Measurements from ENCODE around the gene DBT. TPM values are rescaled to one million over a fixed set of nuclear protein-coding genes. Genes with fewer than 3 reads are reported as not detected.
A peak's percentile ranks its signal among the peaks of the same experiment; 100 is the strongest.

Gene DBT
- total and polyA plus RNA-seq, 2 of the 13 experiments (the other 11 are each of a cell fraction or from before 2014, with no cell fraction given): 3.3 to 10.2 TPM

DNA sequence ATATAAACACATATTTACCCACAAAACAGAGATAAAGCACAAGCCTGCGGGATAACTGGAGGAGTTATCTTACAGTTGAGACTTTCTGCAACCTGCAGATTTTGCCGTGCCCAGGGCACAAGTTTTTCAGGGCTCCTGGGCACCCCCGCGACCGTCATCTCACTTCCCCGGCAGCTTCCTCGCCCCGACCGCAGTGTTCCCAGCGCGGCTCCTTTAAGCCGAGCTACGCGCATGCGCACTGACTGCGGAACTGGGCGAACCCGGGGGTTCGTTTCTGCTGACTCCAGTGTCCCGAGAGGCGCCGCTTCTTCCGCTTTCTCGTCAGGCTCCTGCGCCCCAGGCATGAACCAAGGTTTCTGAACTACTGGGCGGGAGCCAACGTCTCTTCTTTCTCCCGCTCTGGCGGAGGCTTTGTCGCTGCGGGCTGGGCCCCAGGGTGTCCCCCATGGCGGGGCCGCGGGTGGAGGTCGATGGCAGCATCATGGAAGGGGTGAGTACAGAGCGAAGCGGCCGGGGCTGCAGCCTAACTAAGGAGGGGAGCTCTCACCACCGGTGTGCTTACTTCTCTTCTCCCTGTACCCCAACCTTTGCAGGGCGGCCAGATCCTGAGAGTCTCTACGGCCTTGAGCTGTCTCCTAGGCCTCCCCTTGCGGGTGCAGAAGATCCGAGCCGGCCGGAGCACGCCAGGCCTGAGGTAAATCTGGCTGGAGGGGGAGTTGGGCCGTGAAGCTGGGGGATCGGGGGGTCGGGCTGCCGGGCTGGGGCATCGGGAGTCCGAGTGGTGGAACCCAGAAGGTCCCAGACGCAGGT, 16.5 kb upstream of the DBT start, which contains the start of gene RTCA (continued):
- TF ChIP-seq, protein P1, sequence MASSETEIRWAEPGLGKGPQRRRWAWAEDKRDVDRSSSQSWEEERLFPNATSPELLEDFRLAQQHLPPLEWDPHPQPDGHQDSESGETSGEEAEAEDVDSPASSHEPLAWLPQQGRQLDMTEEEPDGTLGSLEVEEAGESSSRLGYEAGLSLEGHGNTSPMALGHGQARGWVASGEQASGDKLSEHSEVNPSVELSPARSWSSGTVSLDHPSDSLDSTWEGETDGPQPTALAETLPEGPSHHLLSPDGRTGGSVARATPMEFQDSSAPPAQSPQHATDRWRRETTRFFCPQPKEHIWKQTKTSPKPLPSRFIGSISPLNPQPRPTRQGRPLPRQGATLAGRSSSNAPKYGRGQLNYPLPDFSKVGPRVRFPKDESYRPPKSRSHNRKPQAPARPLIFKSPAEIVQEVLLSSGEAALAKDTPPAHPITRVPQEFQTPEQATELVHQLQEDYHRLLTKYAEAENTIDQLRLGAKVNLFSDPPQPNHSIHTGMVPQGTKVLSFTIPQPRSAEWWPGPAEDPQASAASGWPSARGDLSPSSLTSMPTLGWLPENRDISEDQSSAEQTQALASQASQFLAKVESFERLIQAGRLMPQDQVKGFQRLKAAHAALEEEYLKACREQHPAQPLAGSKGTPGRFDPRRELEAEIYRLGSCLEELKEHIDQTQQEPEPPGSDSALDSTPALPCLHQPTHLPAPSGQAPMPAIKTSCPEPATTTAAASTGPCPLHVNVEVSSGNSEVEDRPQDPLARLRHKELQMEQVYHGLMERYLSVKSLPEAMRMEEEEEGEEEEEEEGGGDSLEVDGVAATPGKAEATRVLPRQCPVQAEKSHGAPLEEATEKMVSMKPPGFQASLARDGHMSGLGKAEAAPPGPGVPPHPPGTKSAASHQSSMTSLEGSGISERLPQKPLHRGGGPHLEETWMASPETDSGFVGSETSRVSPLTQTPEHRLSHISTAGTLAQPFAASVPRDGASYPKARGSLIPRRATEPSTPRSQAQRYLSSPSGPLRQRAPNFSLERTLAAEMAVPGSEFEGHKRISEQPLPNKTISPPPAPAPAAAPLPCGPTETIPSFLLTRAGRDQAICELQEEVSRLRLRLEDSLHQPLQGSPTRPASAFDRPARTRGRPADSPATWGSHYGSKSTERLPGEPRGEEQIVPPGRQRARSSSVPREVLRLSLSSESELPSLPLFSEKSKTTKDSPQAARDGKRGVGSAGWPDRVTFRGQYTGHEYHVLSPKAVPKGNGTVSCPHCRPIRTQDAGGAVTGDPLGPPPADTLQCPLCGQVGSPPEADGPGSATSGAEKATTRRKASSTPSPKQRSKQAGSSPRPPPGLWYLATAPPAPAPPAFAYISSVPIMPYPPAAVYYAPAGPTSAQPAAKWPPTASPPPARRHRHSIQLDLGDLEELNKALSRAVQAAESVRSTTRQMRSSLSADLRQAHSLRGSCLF (CRISPR knock-in tag; IDR thresholded peaks at IDR 0.05; ENCODE audit: borderline replicate concordance): 0 out of 2 replicates have a peak, but pooled peaks have one; percentile 72
- TF ChIP-seq NFE2 (CRISPR knock-in tag; IDR thresholded peaks at IDR 0.05) (no peak), SMC3 (IDR thresholded peaks at IDR 0.05; ENCODE audit: low read length) (no peak), NRL (CRISPR knock-in tag; IDR thresholded peaks at IDR 0.05; ENCODE audit: borderline replicate concordance) (peak; percentile 82; the same call in 1 of the 2 replicates), GPN1 (CRISPR knock-in tag; IDR thresholded peaks at IDR 0.05; ENCODE audit: borderline replicate concordance) (no peak), PRMT3 (CRISPR knock-in tag; IDR thresholded peaks at IDR 0.05; ENCODE audit: borderline replicate concordance, low read depth) (no peak), ZNF761 (CRISPR knock-in tag; conservative IDR thresholded peaks at IDR 0.05) (no peak), RARA (CRISPR knock-in tag; IDR thresholded peaks at IDR 0.05) (0 out of 2 replicates have a peak, but pooled peaks have one; percentile 17), ZNF713 (CRISPR knock-in tag; IDR thresholded peaks at IDR 0.05) (no peak), TP53 (CRISPR knock-in tag; conservative IDR thresholded peaks at IDR 0.05) (no peak), ZSCAN12 (CRISPR knock-in tag; IDR thresholded peaks at IDR 0.05) (no peak), POGZ (CRISPR knock-in tag; IDR thresholded peaks at IDR 0.05) (peak; percentile 58; the same call in 1 of the 2 replicates), ZNF75D (CRISPR knock-in tag; IDR thresholded peaks at IDR 0.05; ENCODE audit: borderline replicate concordance) (no peak), TAF15 (IDR thresholded peaks at IDR 0.05; ENCODE audit: low read depth, low read length, poor library complexity, severe bottlenecking) (no peak), ZNF205 (CRISPR knock-in tag; IDR thresholded peaks at IDR 0.05) (no peak), BRD4 (CRISPR knock-in tag; IDR thresholded peaks at IDR 0.05) (peak; percentile 70; the same call in 1 of the 2 replicates)
- TF ChIP-seq, protein P2, sequence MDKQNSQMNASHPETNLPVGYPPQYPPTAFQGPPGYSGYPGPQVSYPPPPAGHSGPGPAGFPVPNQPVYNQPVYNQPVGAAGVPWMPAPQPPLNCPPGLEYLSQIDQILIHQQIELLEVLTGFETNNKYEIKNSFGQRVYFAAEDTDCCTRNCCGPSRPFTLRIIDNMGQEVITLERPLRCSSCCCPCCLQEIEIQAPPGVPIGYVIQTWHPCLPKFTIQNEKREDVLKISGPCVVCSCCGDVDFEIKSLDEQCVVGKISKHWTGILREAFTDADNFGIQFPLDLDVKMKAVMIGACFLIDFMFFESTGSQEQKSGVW (CRISPR knock-in tag; IDR thresholded peaks at IDR 0.05; ENCODE audit: borderline replicate concordance): no peak; the same call in 1 of the 2 replicates
- TF ChIP-seq, protein P3, sequence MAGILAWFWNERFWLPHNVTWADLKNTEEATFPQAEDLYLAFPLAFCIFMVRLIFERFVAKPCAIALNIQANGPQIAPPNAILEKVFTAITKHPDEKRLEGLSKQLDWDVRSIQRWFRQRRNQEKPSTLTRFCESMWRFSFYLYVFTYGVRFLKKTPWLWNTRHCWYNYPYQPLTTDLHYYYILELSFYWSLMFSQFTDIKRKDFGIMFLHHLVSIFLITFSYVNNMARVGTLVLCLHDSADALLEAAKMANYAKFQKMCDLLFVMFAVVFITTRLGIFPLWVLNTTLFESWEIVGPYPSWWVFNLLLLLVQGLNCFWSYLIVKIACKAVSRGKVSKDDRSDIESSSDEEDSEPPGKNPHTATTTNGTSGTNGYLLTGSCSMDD (CRISPR knock-in tag; IDR thresholded peaks at IDR 0.05): no peak
- TF ChIP-seq, protein P4, sequence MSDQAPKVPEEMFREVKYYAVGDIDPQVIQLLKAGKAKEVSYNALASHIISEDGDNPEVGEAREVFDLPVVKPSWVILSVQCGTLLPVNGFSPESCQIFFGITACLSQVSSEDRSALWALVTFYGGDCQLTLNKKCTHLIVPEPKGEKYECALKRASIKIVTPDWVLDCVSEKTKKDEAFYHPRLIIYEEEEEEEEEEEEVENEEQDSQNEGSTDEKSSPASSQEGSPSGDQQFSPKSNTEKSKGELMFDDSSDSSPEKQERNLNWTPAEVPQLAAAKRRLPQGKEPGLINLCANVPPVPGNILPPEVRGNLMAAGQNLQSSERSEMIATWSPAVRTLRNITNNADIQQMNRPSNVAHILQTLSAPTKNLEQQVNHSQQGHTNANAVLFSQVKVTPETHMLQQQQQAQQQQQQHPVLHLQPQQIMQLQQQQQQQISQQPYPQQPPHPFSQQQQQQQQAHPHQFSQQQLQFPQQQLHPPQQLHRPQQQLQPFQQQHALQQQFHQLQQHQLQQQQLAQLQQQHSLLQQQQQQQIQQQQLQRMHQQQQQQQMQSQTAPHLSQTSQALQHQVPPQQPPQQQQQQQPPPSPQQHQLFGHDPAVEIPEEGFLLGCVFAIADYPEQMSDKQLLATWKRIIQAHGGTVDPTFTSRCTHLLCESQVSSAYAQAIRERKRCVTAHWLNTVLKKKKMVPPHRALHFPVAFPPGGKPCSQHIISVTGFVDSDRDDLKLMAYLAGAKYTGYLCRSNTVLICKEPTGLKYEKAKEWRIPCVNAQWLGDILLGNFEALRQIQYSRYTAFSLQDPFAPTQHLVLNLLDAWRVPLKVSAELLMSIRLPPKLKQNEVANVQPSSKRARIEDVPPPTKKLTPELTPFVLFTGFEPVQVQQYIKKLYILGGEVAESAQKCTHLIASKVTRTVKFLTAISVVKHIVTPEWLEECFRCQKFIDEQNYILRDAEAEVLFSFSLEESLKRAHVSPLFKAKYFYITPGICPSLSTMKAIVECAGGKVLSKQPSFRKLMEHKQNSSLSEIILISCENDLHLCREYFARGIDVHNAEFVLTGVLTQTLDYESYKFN (CRISPR knock-in tag; conservative IDR thresholded peaks at IDR 0.05): peak; percentile 8; the same call in 1 of the 2 replicates
